SK-N-SH treated with all-trans-retinoic acid at 6 μM for 48 hours (cell line): Measurements from ENCODE around the gene PARD3.

ENCODE experiments used
- ATAC-seq: fragments of 200-7000 bp; cut with Tn5 transposase; 3 replicates; pipeline ENCODE4 v1.9.1; 2020; ENCODE audit warnings: mild to moderate bottlenecking, moderate library complexity
- ARNTL ChIP-seq: fragments of 450-650 bp; formaldehyde crosslinking; IDR thresholded peaks from 2 replicates; pipeline ENCODE4 v1.5.0; 2020; ENCODE audit warnings: low read depth, mild to moderate bottlenecking, moderate library complexity, borderline replicate concordance
- BACH2 ChIP-seq: fragments of 250-450 bp; sonication (Bioruptor Pico); IDR thresholded peaks from 2 replicates; pipeline ENCODE4 v1.9.0; 2021; ENCODE audit warnings: mild to moderate bottlenecking, borderline replicate concordance
- CREB5 ChIP-seq: fragments of 250-450 bp; sonication (Bioruptor Pico); IDR thresholded peaks from 2 replicates; pipeline ENCODE4 v1.5.1; 2020; ENCODE audit warnings: low read depth, mild to moderate bottlenecking, moderate library complexity
- CSDC2 ChIP-seq: fragments of 250-450 bp; sonication (Bioruptor Pico); IDR thresholded peaks from 2 replicates; pipeline ENCODE4 v1.5.0; 2020; ENCODE audit warnings: mild to moderate bottlenecking, moderate library complexity
- CSRNP3 ChIP-seq: fragments of 250-450 bp; sonication (Bioruptor Pico); IDR thresholded peaks from 2 replicates; pipeline ENCODE4 v1.5.1; 2021; ENCODE audit warnings: mild to moderate bottlenecking, moderate library complexity
- GLIS3 ChIP-seq: fragments of 250-450 bp; sonication (Bioruptor Pico); IDR thresholded peaks from 2 replicates; pipeline ENCODE4 v1.5.0; 2020; ENCODE audit warnings: mild to moderate bottlenecking, moderate library complexity
- ISL1 ChIP-seq: fragments of 250-450 bp; sonication (Bioruptor Pico); IDR thresholded peaks from 2 replicates; pipeline ENCODE4 v2.1.2; 2022; ENCODE audit warnings: mild to moderate bottlenecking, moderate library complexity
- OSR1 ChIP-seq: fragments of 250-450 bp; sonication (Bioruptor Pico); IDR thresholded peaks from 2 replicates; pipeline ENCODE4 v1.8.0; 2022; ENCODE audit warnings: moderate library complexity, mild to moderate bottlenecking, inconsistent platforms
- PPARA ChIP-seq: fragments of 250-450 bp; sonication (Bioruptor Pico); IDR thresholded peaks from 2 replicates; pipeline ENCODE4 v1.5.0; 2020; ENCODE audit warnings: mild to moderate bottlenecking, borderline replicate concordance
- RARB ChIP-seq: fragments of 250-450 bp; sonication (Bioruptor Pico); IDR thresholded peaks from 2 replicates; pipeline ENCODE4 v1.8.0; 2021; ENCODE audit warnings: mild to moderate bottlenecking, moderate library complexity
- SNAI2 ChIP-seq: fragments of 250-450 bp; sonication (Bioruptor Pico); IDR thresholded peaks from 2 replicates; pipeline ENCODE4 v1.5.0; 2020; ENCODE audit warnings: mild to moderate bottlenecking, moderate library complexity
- TCF4 ChIP-seq: fragments of 250-450 bp; sonication (Bioruptor Pico); IDR thresholded peaks from 2 replicates; pipeline ENCODE4 v1.8.0; 2021; ENCODE audit warnings: mild to moderate bottlenecking, moderate library complexity, borderline replicate concordance
- TOX ChIP-seq: fragments of 250-450 bp; sonication (Bioruptor Pico); IDR thresholded peaks from 2 replicates; pipeline ENCODE4 v1.8.0; 2021; ENCODE audit warnings: mild to moderate bottlenecking, moderate library complexity, borderline replicate concordance
- ZC3H10 ChIP-seq: fragments of 250-450 bp; sonication (Bioruptor Pico); IDR thresholded peaks from 2 replicates; pipeline ENCODE4 v1.5.1; 2021; ENCODE audit warnings: mild to moderate bottlenecking, moderate library complexity
- ZFP30 ChIP-seq: fragments of 450-650 bp; formaldehyde crosslinking; IDR thresholded peaks from 2 replicates; pipeline ENCODE4 v1.5.0; 2022; ENCODE audit warnings: mild to moderate bottlenecking, moderate library complexity
- ZNF70 ChIP-seq: fragments of 450-650 bp; formaldehyde crosslinking; IDR thresholded peaks from 2 replicates; pipeline ENCODE4 v1.5.0; 2020; ENCODE audit warnings: mild to moderate bottlenecking, moderate library complexity
- ZNF8 ChIP-seq: fragments of 450-650 bp; formaldehyde crosslinking; IDR thresholded peaks from 2 replicates; pipeline ENCODE4 v1.5.0; 2020; ENCODE audit warnings: mild to moderate bottlenecking, moderate library complexity
- TF ChIP-seq, protein P1 (sequence below): fragments of 250-450 bp; sonication (Bioruptor Pico); IDR thresholded peaks from 2 replicates; pipeline ENCODE4 v1.8.0; 2020; ENCODE audit warnings: mild to moderate bottlenecking, moderate library complexity, borderline replicate concordance
- TF ChIP-seq, protein P2 (sequence below): fragments of 250-450 bp; sonication (Bioruptor Pico); IDR thresholded peaks from 2 replicates; pipeline ENCODE4 v1.5.0; 2020; ENCODE audit warnings: mild to moderate bottlenecking, moderate library complexity
- TF ChIP-seq, protein P3 (sequence below): fragments of 250-450 bp; sonication (Bioruptor Pico); IDR thresholded peaks from 2 replicates; pipeline ENCODE4 v1.8.0; 2021; ENCODE audit warnings: low read depth, mild to moderate bottlenecking, moderate library complexity, borderline replicate concordance

The PARD3 gene

DNA sequence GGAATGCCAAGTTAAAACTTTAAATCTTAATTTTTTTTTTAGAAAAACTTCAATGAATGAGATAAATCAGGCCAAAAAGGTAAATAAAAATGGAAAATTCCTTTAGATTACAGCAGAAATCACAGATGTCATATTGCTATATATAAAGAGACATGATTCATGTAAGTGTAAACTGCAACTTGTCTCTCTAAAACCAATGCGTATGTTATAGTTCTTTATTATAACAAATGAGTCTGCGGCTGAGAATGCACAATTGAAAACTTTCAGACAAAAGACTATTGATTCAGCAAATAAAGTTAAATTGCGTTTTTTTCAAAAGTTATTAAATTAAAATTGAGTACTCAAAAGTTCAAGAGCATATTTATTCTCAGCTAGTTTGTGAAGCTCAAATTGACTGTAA, 425.3 kb downstream of the PARD3 start:
- no peak for ATAC-seq
- TF ChIP-seq ZC3H10 (CRISPR knock-in tag) (no peak), ISL1 (CRISPR knock-in tag) (no peak), TOX (CRISPR knock-in tag) (no peak), ARNTL (no peak), RARB (no peak)
- TF ChIP-seq, protein P1, sequence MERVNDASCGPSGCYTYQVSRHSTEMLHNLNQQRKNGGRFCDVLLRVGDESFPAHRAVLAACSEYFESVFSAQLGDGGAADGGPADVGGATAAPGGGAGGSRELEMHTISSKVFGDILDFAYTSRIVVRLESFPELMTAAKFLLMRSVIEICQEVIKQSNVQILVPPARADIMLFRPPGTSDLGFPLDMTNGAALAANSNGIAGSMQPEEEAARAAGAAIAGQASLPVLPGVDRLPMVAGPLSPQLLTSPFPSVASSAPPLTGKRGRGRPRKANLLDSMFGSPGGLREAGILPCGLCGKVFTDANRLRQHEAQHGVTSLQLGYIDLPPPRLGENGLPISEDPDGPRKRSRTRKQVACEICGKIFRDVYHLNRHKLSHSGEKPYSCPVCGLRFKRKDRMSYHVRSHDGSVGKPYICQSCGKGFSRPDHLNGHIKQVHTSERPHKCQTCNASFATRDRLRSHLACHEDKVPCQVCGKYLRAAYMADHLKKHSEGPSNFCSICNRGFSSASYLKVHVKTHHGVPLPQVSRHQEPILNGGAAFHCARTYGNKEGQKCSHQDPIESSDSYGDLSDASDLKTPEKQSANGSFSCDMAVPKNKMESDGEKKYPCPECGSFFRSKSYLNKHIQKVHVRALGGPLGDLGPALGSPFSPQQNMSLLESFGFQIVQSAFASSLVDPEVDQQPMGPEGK (CRISPR knock-in tag): no peak
- TF ChIP-seq, all 23 proteins: peak for 0

GRCh38 chr10:34386921-34387320, 428.2 kb downstream of the PARD3 start:
- TF ChIP-seq PPARA (CRISPR knock-in tag) (no peak), ZFP30 (no peak), ZNF8 (CRISPR knock-in tag) (no peak), CREB5 (CRISPR knock-in tag) (no peak), CSDC2 (no peak), ISL1 (CRISPR knock-in tag) (no peak), ZNF70 (CRISPR knock-in tag) (no peak), BACH2 (CRISPR knock-in tag) (no peak), OSR1 (CRISPR knock-in tag) (no peak), ARNTL (no peak), GLIS3 (no peak), TCF4 (CRISPR knock-in tag) (no peak), SNAI2 (no peak), CSRNP3 (CRISPR knock-in tag) (no peak)
- TF ChIP-seq, protein P2, sequence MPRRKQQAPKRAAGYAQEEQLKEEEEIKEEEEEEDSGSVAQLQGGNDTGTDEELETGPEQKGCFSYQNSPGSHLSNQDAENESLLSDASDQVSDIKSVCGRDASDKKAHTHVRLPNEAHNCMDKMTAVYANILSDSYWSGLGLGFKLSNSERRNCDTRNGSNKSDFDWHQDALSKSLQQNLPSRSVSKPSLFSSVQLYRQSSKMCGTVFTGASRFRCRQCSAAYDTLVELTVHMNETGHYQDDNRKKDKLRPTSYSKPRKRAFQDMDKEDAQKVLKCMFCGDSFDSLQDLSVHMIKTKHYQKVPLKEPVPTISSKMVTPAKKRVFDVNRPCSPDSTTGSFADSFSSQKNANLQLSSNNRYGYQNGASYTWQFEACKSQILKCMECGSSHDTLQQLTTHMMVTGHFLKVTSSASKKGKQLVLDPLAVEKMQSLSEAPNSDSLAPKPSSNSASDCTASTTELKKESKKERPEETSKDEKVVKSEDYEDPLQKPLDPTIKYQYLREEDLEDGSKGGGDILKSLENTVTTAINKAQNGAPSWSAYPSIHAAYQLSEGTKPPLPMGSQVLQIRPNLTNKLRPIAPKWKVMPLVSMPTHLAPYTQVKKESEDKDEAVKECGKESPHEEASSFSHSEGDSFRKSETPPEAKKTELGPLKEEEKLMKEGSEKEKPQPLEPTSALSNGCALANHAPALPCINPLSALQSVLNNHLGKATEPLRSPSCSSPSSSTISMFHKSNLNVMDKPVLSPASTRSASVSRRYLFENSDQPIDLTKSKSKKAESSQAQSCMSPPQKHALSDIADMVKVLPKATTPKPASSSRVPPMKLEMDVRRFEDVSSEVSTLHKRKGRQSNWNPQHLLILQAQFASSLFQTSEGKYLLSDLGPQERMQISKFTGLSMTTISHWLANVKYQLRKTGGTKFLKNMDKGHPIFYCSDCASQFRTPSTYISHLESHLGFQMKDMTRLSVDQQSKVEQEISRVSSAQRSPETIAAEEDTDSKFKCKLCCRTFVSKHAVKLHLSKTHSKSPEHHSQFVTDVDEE: no peak
- TF ChIP-seq, protein P3, sequence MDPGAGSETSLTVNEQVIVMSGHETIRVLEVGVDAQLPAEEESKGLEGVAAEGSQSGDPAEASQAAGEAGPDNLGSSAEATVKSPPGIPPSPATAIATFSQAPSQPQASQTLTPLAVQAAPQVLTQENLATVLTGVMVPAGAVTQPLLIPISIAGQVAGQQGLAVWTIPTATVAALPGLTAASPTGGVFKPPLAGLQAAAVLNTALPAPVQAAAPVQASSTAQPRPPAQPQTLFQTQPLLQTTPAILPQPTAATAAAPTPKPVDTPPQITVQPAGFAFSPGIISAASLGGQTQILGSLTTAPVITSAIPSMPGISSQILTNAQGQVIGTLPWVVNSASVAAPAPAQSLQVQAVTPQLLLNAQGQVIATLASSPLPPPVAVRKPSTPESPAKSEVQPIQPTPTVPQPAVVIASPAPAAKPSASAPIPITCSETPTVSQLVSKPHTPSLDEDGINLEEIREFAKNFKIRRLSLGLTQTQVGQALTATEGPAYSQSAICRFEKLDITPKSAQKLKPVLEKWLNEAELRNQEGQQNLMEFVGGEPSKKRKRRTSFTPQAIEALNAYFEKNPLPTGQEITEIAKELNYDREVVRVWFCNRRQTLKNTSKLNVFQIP (CRISPR knock-in tag): no peak
- TF ChIP-seq, protein P1 (CRISPR knock-in tag): no peak
- ATAC-seq: no peak

DNA sequence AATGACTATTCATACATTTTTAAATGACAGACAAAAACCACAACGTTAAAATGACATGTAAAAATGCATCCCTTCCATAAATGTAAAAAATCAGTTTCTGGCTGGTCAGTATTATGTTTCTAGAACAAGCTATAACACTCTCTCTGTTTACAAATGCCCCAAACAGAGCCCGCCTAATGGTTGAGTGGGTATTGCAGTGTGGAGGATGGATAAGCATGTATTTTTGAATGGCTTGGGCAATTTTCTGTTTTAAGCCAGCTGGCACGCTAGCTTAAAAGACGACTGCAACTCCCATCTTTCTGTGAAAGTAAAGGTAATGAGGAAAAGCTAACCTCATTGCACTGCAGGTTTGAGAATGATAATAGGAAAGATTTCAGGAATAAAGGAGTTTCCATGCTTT, 430.7 kb downstream of the PARD3 start:
- ATAC-seq: no peak
- TF ChIP-seq BACH2 (CRISPR knock-in tag) (no peak), PPARA (CRISPR knock-in tag) (no peak), ISL1 (CRISPR knock-in tag) (no peak), OSR1 (CRISPR knock-in tag) (no peak)
- TF ChIP-seq, protein P1 (CRISPR knock-in tag): no peak
